ENCODE data around the gene DRG2. TPM values are rescaled to one million over a fixed set of nuclear protein-coding genes. Genes with fewer than 3 reads are reported as not detected.

Gene DRG2
- total RNA-seq, 1 donor from 2014 or later = 24.6 TPM

GRCh38 chr17:18119938-18120337 lies 32.2 kb downstream of the DRG2 start:
- H3K27ac Mint-ChIP-seq (ENCODE audit: unreplicated experiment) = no peak overlapping the region
- TF ChIP-seq, protein P1, sequence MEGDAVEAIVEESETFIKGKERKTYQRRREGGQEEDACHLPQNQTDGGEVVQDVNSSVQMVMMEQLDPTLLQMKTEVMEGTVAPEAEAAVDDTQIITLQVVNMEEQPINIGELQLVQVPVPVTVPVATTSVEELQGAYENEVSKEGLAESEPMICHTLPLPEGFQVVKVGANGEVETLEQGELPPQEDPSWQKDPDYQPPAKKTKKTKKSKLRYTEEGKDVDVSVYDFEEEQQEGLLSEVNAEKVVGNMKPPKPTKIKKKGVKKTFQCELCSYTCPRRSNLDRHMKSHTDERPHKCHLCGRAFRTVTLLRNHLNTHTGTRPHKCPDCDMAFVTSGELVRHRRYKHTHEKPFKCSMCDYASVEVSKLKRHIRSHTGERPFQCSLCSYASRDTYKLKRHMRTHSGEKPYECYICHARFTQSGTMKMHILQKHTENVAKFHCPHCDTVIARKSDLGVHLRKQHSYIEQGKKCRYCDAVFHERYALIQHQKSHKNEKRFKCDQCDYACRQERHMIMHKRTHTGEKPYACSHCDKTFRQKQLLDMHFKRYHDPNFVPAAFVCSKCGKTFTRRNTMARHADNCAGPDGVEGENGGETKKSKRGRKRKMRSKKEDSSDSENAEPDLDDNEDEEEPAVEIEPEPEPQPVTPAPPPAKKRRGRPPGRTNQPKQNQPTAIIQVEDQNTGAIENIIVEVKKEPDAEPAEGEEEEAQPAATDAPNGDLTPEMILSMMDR (IDR thresholded peaks at IDR 0.05) = no peak
- no peaks in the 10 kb centered on the region for H3K36me3 Mint-ChIP-seq (ENCODE audit: low read depth)
- no peaks in the 10 kb centered on the region for H3K9me3 Mint-ChIP-seq (ENCODE audit: low read depth)
- no peaks in the 10 kb centered on the region for H3K27me3 Mint-ChIP-seq (ENCODE audit: low read depth)
- H3K4me1 Mint-ChIP-seq (ENCODE audit: low read depth) = no peaks in the 10 kb centered on the region
- DNase-seq (ENCODE audit: low spot score) = no peak
- no peak overlapping the region for H3K4me3 Mint-ChIP-seq (ENCODE audit: unreplicated experiment)

- H3K4me1 Mint-ChIP-seq (ENCODE audit: low read depth) = no peaks in the 10 kb centered on the region
- no peak for DNase-seq (ENCODE audit: low spot score)
- H3K27ac Mint-ChIP-seq (ENCODE audit: unreplicated experiment) = no peak overlapping the region
- no peaks in the 10 kb centered on the region for H3K36me3 Mint-ChIP-seq (ENCODE audit: low read depth)
- no peak overlapping the region for H3K4me3 Mint-ChIP-seq (ENCODE audit: unreplicated experiment)
- TF ChIP-seq, protein P1 (IDR thresholded peaks at IDR 0.05) = no peak
- H3K9me3 Mint-ChIP-seq (ENCODE audit: low read depth) = no peaks in the 10 kb centered on the region
- H3K27me3 Mint-ChIP-seq (ENCODE audit: low read depth) = no peaks in the 10 kb centered on the region
Measured at GRCh38 chr17:18120461-18121017, 32.8 kb downstream of the DRG2 start.

DNA sequence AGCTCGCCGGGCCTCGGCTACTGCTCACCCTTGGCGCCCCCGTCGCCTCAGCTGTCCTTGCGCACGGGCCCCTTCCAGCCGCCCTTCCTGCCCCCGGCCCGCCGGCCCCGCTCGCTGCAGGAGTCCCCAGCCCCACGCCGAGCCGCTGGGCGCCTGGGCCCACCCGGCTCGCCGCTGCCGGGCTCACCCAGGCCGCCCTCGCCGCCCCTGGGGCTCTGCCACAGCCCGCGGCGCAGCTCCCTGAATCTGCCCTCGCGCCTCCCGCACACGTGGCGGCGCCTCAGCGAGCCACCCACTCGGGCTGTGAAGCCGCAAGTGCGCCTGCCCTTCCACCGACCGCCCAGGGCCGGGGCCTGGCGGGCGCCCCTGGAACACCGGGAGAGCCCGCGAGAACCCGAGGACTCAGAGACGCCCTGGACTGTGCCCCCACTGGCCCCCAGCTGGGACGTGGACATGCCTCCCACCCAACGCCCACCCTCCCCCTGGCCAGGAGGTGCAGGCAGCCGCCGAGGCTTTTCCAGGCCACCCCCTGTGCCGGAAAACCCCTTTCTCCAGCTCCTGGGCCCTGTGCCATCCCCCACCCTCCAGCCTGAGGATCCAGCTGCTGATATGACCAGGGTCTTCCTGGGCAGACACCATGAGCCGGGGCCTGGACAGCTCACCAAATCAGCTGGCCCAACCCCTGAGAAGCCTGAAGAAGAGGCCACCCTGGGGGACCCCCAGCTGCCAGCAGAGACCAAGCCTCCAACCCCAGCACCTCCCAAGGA lies 33.6 kb downstream of the DRG2 start:
- H3K9me3 Mint-ChIP-seq (ENCODE audit: low read depth) = no peaks in the 10 kb centered on the region
- H3K36me3 Mint-ChIP-seq (ENCODE audit: low read depth) = no peaks in the 10 kb centered on the region
- no peaks in the 10 kb centered on the region for H3K4me1 Mint-ChIP-seq (ENCODE audit: low read depth)
- DNase-seq (ENCODE audit: low spot score) = no peak
- TF ChIP-seq, protein P1 (IDR thresholded peaks at IDR 0.05) = no peak
- no peak overlapping the region for H3K27ac Mint-ChIP-seq (ENCODE audit: unreplicated experiment)
- H3K4me3 Mint-ChIP-seq (ENCODE audit: unreplicated experiment) = no peak overlapping the region
- no peaks in the 10 kb centered on the region for H3K27me3 Mint-ChIP-seq (ENCODE audit: low read depth)

DNA sequence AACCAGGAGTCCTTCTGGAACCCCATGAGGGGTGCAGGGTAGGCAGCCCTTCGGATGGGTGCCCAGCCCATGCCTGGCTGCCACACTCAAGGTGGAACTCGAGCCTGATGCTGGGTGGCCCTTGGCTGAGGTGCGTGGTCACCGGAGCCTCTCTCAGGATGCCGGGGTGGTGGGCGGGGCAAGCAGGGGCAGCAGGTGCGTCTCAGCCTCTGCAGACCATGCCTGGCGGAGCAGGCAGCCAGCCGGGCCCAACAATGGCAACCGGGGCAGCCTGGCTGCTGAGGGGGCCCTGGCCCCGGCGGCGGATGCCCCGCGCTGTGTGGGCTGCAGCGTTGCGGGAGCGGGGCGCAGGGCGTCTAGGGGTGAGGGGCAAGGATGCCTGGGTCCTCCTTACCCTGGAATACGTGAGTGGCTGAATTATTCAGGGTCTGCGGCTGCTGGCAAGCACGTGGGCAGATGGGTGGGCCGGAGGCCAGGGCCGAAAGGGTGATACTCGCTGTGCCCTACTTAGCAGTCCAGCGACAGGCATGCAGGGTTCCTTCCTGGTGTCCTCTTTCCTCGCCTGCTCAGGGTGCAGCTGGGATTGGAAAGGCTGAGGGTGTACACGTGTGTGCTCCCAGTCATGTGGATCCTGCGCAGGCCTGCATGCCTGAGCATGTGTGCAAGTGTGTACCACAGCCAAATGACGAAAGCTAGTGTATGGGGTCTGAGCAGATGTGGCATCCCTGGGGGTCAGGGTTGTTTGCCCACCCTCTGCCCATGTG lies 35.4 kb downstream of the DRG2 start:
- H3K9me3 Mint-ChIP-seq (ENCODE audit: low read depth) = no peaks in the 10 kb centered on the region
- H3K27me3 Mint-ChIP-seq (ENCODE audit: low read depth) = no peaks in the 10 kb centered on the region
- TF ChIP-seq, protein P1 (IDR thresholded peaks at IDR 0.05) = no peak
- no peaks in the 10 kb centered on the region for H3K4me1 Mint-ChIP-seq (ENCODE audit: low read depth)
- no peak overlapping the region for H3K27ac Mint-ChIP-seq (ENCODE audit: unreplicated experiment)
- H3K4me3 Mint-ChIP-seq (ENCODE audit: unreplicated experiment) = no peak overlapping the region
- no peaks in the 10 kb centered on the region for H3K36me3 Mint-ChIP-seq (ENCODE audit: low read depth)
- no peak for DNase-seq (ENCODE audit: low spot score)

DNA sequence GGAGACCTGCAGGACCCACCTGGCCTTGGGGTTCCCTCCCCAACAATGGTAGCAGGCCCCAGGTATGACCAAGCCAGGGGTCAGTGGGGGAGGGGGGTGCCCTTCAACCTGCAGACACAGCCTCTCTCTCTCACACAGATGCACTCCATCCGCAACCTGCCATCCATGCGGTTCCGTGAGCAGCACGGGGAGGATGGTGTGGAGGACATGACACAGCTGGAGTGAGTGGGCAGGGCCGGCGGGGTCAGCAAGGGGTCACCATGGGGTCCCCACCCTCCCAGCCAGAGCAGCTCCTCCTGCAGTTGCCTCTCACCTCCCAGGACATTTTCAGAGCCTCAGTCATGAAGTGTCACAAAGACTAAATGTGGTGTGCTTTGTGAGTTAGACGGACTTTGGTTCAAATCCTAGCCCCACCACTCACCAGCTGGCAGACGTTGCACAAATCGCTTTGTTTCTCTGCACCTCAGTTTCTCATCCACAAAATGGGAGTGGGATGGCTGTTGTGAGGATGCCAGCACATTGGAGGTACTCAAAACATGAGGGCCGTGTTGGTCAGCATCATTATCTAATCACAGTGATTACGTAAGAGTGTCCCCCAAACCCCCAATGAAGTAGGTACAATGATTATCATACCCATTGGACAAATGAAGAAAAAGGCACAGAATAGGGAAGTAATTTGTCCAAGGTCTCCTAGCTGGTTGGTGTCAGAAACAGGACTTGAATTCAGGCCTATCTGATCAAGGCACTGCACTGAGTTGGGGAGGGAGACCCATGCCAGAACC lies 36.8 kb downstream of the DRG2 start:
- H3K4me3 Mint-ChIP-seq (ENCODE audit: unreplicated experiment) = no peak overlapping the region
- H3K27ac Mint-ChIP-seq (ENCODE audit: unreplicated experiment) = no peak overlapping the region
- no peaks in the 10 kb centered on the region for H3K9me3 Mint-ChIP-seq (ENCODE audit: low read depth)
- DNase-seq (ENCODE audit: low spot score) = no peak
- no peaks in the 10 kb centered on the region for H3K27me3 Mint-ChIP-seq (ENCODE audit: low read depth)
- TF ChIP-seq, protein P1 (IDR thresholded peaks at IDR 0.05) = no peak
- H3K36me3 Mint-ChIP-seq (ENCODE audit: low read depth) = no peaks in the 10 kb centered on the region
- H3K4me1 Mint-ChIP-seq (ENCODE audit: low read depth) = no peaks in the 10 kb centered on the region
